Hematopoietic multipotent progenitor cell (in vitro differentiated cells): ENCODE data around the gene SPAG17. TPM values are rescaled to one million over a fixed set of nuclear protein-coding genes. Genes with fewer than 3 reads are reported as not detected.

Experiments
- DNase-seq, 3 donors: peaks; one replicate each; pipeline ENCODE4 v3.0.0-alpha.2; 2011 to 2015; ENCODE audit warnings: low read depth in 2 of 3, low spot score in 2 of 3
- total RNA-seq: library from RNA; depleted of rRNA; stranded (reverse); fragments of >200 nt; gene quantifications from one replicate; pipeline ENCODE4 v1.2.3, GENCODE V29; 2012

SPAG17 gene
- total RNA-seq: 0.81 TPM

DNA sequence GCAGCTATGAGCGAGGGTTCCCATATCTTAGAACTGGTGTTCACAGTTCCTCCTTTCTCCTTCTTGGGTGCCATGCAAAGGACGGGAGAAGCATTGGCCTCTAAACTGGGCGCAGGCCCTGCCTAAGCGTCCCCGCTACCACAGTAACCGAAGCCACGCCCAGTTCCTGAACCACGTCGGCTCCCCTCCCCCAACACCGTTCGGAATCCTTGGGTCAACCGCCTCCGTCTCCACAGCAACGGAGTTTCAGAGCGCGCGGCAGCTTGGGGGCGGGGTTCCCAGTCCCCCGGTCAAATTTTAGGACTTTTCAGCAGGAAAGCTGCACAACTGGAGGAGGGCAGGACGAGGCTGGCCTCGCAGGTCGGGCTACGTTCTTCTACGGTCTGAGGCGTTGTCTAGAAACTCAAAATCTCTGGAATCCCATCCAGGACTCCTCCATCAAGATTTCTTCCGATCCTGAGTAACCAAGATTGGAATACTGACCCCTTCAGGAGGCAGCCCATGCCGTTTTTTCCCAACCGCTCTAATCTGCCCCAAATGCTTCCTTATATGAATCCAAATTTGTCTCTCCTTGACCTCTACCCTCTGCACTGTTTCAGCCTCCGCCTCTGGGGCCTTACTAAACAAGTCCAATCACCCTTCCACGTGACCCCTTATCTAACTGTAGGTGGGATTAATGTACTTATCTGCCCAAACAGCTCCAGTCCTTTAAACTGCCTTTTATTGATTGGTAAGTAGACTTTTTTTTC, at the start of gene SPAG17:
SPAG17 (minus strand) TSS at position 145 of the 749 bp plus-strand sequence; CDS start at position 74, 71 bp downstream.
- peak in 2 of 3 donors; percentile 64 to 66 for DNase-seq

DNA sequence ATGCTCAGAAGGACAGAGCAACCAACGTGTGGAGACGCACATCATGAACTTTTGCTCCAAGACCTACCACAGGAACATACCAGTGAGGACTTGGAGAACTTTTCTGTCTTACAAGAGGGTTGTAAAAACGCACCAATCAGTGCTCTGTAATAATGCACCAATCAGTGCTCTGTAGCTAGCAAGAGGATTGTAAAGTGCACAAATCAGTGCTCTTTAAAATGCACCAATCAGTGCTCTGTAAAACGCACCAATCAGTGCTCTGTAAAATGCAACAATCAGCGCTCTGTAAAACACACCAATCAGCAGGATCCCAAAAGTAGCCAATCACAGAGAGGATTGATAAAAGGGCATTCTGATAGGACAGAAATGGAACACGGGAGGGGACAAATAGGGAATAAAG, 40.4 kb upstream of the SPAG17 start:
- no peak for DNase-seq

DNA sequence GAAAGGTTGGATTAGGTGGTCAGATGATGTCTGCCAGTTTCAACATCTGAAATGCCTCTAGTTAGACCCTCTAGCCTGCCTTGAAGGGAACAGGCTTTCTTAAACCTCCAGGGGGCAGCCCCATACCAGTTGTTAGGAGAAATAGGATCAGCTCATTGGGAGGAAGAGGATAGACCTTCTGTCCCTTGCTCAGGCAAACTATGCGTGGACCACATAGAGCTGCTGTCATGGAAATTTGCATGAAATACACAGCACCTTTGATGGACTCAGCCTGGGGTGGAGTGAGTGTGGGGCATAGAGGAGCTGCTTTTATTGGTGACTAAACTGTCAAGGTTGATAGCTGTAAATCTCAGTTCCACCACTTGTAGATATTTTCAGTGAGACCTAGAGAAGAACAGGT, 38.4 kb upstream of the SPAG17 start:
- peak in 2 of 3 donors; percentile 14 to 55 for DNase-seq

DNA sequence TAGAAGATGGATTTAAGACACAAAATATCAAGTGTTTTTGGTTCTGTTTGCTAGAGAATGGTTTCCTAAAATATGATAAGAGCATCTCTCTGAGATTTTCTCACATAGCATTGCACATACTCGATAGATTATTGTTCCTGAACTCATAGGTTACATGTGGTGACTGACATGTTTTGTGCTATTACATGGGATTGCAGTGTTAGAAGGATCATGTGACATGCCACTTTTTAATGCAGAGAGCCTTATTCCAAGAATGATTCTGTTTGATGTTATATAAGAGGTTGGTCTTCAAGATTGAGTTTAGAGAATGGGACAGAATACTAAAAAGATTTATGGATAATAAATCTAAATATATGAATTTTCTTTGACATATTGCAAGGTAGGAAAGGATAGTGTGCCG, 34.4 kb upstream of the SPAG17 start:
- no peak for DNase-seq

DNA sequence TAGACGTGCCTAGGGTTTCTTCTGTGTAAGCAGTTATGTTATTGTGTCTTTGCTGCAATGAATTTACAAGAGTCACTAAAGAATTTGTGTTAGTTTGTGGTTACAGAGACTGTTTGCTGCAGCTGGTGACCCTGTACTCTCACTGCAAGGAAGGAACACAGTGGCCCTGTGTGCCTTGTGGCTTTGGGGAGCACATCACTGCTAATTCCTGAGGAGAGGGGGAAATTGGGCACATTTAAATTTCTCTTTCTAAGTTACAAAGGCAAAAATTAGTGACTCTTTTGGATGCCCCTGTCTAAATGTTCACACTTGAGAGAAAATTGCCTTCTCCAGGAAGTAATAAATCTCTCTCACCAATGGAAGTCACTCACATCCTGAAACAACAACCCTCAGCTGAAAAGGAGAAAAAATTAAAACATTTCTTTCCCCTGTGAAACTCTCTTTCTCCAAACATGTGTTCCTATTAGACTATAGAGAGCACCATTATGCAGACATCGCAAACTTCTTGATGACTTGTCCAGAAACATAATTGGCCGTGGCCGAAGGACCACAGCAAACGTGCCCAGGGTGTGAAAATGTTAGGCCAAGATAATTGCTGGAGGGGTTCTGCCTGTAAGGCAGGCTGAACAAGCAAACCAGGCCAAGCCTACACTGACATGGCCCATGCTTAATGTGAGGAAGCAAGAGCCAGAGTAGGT, 32.3 kb upstream of the SPAG17 start:
- peak in 2 of 3 donors; percentile 8 to 72 for DNase-seq

DNA sequence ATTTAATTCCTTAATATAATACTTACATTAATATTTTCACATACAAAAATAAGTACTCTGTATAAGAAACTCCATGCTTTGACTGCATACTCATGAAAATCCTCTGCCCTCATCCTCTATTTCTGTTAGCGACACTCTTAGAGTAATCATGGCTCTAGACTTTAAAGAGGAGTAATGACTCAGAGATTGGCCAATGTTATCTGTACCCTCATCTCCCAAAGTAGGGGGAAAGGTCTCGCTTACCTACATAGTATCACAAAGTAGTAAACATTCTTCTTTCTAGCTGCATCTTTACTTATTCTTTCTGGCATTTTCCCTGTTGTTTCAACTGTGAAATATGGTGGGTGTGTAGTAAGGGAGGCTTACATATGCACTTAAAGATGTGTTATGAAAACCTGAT, 29.8 kb upstream of the SPAG17 start:
- no peak for DNase-seq

DNA sequence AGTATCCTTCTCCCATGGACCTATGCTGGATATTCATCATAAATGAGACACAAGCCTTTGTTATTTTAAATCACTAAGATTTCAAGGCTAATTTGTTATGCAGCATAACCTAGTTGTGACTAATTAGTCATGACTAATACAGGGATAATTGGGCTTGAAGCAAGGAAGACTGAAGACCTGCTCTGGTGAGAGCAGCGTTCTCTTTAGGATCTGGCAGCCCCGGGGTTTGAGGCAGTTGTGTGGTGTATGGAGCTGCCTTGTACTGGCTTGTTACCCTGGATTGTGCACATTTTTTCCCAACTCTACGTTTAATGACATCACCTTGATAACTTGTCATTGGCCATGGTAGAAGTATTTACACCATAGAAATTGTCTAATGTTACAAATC, 25.7 kb upstream of the SPAG17 start:
- DNase-seq: no peak

DNA sequence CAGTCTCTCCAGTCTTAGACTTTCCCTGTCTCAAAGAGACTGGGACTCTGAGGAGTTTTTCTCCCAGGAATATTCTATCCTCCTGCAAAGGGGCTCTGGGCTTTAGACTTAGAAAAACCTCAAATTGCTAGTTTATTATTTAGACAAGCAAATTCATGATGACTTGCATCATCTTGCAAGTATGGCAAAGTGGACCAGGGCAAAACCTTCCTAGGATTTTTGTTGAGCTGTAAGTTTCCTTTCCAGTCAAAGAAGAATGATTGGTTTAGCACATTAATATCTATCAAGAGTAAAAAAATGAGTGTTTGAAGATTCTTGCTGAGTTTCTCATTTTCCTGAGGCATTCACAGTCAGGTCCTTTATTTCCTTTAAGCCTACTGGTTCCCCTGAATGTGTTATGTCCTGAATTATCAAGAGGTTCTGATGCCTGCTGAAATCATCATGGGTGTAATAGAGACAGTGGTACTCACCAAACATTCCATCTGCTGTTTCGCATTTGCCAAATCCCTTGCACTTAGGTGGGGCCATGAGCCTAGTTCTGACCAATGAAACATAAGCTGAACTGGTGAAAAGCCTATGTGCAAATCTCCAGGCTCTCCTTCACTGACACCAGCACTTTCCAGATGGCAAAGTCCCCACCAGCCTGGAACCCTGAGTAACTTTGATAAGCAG, 25.2 kb upstream of the SPAG17 start:
- DNase-seq: no peak

DNA sequence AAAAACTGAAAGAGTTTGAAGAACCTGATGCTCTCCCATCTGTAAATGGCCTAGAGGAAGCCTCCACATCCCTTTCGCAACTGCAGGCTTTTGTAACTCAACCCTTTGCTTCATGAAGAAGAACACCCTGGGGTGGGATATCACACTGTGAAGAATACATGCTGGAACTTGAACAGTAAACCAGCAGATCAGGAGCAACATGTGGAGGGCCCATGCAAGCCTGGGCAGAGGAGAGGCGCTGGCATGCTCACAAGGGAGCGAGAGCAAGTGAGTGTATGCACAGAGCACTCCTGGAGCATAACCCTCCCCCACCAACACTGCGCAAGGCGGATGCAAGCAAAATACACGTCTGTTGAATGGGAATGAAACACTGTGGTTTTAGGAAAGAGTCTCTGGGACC, 24.6 kb upstream of the SPAG17 start:
- DNase-seq: no peak

DNA sequence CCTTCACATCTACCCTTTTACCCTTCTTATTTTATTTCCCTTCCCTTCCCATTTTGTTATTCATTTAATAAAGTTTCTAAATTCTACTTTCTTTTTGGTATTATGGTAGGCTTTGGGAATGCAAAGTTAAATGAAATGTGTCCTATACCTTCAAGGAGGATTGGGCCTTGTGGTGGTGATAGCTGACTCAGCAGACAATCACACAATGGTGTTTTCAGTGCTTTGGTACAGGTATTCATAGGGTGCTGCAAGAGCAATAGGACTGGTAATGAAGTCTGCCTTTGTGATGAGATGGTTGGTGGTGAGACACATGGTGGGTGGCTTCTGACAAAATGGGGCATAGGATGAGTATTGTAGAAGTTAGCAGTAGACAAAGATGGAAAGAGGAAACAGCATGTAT, 21.9 kb upstream of the SPAG17 start:
- DNase-seq: no peak

DNA sequence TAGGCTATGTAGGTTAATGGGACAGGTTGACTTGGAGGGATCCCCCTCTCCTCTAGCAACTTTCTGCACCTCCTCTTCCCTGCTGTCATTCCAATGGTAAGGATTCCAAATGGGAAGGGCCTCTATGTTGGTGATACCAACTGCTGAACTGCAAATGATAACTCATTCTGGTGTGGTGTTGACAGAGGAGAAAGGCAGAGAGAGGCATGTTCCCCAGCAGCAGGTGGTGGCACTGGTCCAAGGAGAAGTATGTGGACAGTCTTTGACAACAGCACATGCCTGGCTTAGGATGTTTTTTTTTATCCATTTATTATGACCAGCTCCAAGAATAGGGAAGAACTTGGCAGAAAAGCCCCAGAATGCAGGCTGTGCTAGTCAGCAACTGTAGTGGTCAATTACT, 19.6 kb upstream of the SPAG17 start:
- DNase-seq: peak in 1 of 3 donors; percentile 43

DNA sequence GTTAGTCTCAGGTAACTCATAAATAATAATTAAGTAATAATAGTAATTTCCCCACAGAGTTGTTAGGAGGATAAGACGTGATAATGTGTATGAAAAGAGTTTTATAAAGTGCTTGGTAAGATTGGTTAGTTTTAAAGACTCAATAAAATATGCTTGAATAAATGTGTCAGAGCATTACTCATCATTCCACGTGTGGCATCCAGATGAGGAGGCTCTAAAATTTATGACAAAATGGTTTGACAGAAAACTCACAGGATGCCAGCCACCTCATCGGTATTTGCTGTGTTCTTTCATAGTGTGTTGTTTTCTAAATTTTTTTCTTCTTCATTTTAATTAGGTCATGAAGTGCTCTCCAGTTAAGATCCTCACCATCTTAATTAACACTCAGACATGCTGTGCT, 19.1 kb upstream of the SPAG17 start:
- no peak for DNase-seq

DNA sequence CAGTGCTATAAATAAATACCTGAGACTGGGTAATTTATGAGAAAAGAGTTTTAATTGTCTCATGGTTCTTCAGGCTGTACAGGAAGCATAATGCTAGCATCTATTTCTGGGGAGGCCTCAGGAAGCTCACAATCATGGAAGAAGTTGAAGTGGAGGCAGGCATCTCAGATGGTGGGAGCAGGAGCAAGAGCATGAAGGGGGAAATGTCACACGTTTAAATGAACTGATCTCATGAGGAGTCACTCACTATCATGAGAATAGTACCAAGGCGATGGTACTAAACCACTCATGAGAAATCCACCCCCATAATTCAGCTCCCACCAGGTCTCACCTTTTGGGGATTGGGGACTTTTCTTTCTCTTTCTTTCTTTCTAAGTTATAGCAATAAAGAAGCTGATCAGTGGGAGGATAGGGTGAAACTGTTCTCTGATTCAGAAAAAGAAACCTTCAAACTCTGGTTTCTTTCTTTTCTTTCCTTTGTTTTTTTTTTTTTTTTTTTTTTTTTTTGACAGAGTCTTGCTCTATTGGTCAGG, 17.1 kb upstream of the SPAG17 start:
- DNase-seq: no peak

DNA sequence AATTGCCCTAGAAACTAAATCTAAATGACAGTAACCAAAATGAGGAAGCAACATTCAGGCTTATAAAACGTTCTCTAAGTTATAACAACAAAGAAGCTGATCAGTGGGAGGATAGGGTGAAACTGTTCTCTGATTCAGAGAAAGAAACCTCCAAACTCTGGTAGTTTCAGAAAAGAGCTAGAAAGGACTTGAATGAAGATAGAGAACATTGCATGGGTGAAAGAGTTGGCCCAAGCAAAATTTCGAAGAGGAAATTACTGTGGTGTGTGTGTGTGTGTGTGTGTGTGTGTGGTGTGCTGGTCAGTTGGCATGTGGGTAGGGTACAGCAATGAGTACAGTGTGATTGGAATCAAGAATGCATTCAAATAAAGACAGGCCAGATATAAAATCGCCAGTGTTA, 16.5 kb upstream of the SPAG17 start:
- DNase-seq: peak in 1 of 3 donors; percentile 11

DNA sequence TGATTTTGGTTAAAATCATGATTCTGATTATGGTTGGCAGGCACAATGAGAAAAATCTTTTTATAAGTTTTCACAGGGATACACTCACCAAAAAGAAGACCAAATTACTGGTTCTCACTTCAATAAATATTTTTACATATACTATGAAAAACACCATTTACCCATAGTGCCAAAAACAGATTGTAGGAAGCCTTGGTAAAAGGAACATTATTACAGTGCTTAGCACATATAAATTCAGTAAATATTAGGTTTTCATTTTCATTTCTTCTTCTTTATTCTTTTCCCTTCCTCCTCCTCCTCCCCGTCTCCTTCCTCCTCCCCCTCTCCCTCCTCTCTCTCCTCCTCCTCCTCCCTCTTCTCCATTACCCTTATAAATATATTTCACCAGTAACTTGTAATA, 15.8 kb upstream of the SPAG17 start:
- DNase-seq: no peak

DNA sequence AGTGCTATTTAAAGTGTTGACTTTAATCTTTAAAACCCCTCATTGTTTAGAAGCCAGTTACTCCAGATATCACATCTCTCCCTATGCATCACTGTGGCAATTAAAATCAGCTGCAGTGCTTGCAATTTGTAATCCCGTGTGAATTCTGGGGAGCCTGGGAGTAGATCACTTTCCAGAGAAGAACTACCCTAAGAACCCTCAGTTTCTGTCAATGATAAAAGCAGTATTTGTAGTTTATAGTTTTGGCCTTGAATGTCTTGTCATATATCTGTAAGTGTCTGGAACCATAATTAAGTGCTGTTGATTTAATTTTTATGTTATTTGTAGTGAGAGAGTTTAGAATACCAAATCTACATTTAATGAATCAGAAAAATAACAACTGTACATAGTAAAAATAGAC, 5.5 kb upstream of the SPAG17 start:
- no peak for DNase-seq

DNA sequence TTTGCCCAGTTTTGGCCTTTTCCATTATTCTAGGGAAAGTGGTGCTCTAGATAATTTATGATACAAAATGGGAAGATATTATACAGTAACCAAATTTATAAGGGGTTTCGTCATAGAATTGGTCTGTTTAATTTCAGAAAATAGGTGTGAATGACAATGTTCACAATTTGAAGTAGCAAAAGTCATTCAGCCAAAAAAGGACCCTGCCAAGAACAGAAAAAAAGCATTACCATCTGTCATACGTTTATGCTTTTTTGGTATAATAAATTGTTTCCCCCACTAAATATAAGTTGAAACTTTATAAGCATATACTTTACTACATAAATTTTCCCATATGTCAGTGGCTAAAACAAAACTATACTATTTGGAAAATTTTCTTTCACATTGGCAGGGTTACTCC, 4.5 kb upstream of the SPAG17 start:
- DNase-seq: no peak

DNA sequence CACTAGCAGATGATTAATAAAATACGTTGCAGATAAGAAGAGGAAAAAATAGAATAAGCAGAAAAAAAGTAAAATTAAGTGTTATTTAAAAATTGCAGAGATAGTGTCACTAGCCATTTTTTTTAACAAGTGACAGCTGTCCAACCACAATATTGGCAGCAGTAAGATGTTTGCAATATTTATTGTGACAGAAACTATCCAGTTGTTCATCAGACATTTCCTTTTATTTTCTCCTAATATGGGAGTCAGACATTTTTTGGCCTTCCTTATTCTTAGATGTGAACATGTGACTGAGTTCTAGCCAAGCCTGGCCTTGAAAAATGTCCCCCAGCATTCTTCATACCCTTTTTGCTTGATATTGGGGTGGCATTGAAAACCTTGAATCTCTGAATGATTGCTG, 3.4 kb upstream of the SPAG17 start:
- no peak for DNase-seq

DNA sequence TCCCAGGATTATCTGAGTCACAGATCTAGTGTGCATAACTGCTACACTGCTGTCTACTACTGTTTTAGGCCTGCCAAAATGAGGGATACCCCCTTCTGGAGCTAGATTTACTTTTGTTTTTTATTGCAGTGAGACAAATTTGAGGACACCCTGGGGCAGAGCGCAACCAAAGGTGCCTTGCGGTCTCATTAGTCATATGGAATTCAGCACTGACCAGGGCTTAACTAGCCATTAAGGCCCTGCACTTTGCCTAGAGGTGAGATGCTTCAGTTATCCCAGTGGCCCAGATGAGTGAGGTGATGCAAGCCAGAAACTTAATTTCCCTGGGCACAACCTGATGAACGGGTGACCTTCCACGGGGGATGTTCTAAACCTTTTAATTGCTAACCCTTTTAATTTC, 998 bp upstream of the SPAG17 start:
- no peak for DNase-seq

DNA sequence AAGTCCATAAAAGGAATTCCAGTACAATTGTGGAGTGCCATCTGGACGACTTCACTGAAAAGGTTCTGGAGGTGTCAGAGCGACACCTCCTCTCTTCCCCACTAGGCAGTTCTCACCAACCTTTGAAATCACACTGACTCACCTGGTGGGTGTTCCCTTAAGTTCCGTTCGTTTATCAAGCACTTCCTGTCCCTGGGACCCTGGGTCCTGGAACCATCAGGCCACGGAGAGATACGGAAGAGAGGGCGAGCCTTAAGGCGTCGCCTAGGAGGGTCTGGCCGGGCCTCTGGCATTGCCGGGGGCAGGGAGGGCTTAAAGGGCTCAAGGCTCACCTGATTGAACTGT, 317 bp downstream of the SPAG17 start:
- peak in 1 of 3 donors; percentile 5 for DNase-seq

DNA sequence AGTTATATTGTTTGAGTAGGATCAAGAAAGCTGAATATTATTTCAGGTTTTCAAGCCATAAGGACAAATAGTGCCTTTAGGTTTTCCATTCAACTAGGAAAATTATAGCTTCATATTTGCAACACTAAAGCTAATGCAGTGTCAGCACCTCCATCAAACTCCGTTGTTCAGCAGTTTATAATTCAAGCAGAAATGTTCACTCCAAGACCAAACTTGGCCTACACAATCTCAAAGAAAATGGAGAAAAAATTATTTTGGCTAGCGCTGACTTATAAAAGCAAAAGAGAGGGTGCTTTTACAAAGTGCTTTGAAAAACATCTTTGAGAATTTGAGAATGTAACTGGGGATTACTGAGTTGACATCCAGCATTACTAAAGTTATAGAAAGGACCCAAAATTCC, 1.4 kb downstream of the SPAG17 start:
- no peak for DNase-seq

DNA sequence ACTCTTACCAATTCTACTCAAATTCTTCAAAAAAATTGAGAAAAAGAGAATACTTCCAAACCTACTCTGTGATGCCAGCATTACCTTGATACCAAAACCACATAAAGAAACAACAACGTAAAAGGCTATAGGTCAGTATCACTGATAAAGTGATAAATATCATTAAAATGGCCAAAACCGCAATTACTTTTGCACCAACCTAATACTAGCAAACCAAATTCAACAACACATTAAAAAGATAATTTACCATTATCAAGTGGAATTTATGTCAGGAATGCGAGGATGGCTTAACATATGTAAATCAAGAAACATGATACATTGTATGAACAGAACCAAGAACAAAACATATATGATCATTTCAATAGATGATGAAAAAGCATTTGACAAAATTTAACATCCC, 7.0 kb downstream of the SPAG17 start:
- DNase-seq: no peak
